Measurements from ENCODE around the gene IFNA5. TPM values are rescaled to one million over a fixed set of nuclear protein-coding genes. Genes with fewer than 3 reads are reported as not detected.

IFNA5 gene
- total and polyA plus RNA-seq, 2 of the 8 experiments (the other 6 are each of a cell fraction or from before 2014, with no cell fraction given): not detected

DNA sequence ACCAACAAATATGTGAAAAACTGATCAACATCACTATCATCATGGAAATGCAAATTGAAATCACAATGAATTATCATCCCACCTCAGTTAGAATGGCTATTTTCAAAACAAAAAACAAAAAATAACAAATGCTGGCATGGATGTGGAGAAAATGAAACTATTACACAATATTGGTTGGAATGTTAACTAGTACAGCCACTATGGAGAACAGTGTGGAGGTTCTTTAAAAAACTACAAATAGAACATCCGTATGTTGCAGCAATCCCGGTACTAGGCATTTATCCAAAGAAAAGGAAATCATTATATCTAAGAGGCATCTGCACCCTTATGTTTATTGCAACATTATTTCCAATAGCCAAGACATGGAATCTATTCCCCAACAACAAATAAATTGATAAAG lies 9.0 kb upstream of the IFNA5 start:
- Histone ChIP-seq H3K79me1 (ENCODE audit: low read depth, low read length) (no peaks in the 10 kb centered on the region), H4K20me1 (replicated peaks in 1 of 2; ENCODE audit: control insufficient read depth in 1 of 2, insufficient read depth in 2 of 2, low read length in 2 of 2) (no peaks in the 10 kb centered on the region), H3K27me3 (replicated peaks in 1 of 4; ENCODE audit: control insufficient read depth in 3 of 4, extremely low read depth in 1 of 4, insufficient read depth in 3 of 4, low read length in 3 of 4) (no peaks in the 10 kb centered on the region), H3K36me3 (ENCODE audit: control insufficient read depth in 2 of 4, insufficient read depth in 4 of 4, low read length in 3 of 4) (no peaks in the 10 kb centered on the region), H3K56ac (replicated peaks; ENCODE audit: insufficient read length, low read depth, low read length) (no peak overlapping the region), H2BK15ac (ENCODE audit: low read length) (no peak overlapping the region), H3K79me2 (ENCODE audit: control insufficient read depth in 1 of 2, insufficient read depth in 2 of 2, low read length in 2 of 2) (no peaks in the 10 kb centered on the region), H3K4me2 (ENCODE audit: insufficient read depth in 1 of 2, low read depth in 2 of 2, low read length in 2 of 2) (no peak overlapping the region), H3K18ac (ENCODE audit: extremely low read depth, low read length) (no peak overlapping the region), H4K8ac (ENCODE audit: extremely low read depth, insufficient read depth, low read length) (no peak overlapping the region), H3K4me3 (ENCODE audit: extremely low read depth in 1 of 4, insufficient read depth in 2 of 4, low read depth in 3 of 4, low read length in 4 of 4) (no peak overlapping the region), H3K14ac (ENCODE audit: insufficient read length) (no peak overlapping the region), H2BK20ac (ENCODE audit: low read length) (no peak overlapping the region), H3K4me1 (replicated peaks in 1 of 4; ENCODE audit: control insufficient read depth in 3 of 4, insufficient read depth in 4 of 4, low read length in 3 of 4) (no peaks in the 10 kb centered on the region), H3K23ac (ENCODE audit: insufficient read length) (no peak overlapping the region), H4K5ac (ENCODE audit: insufficient read length, low read depth, low read length) (no peak overlapping the region), H2AK5ac (ENCODE audit: low read depth, low read length) (no peak overlapping the region), H3K9ac (replicated peaks in 1 of 4; ENCODE audit: extremely low read depth in 1 of 4, low read depth in 3 of 4, low read length in 3 of 4) (no peak overlapping the region), H3K4ac (replicated peaks; ENCODE audit: insufficient read length, low read depth, low read length) (no peak overlapping the region), H3K9me3 (ENCODE audit: insufficient read depth in 2 of 2, low read depth in 1 of 2, low read length in 1 of 2) (no peaks in the 10 kb centered on the region; a peak in 1 of 4 replicates), H4K91ac (replicated peaks; ENCODE audit: insufficient read length, low read length) (no peak overlapping the region), H2BK5ac (ENCODE audit: low read depth, low read length) (no peak overlapping the region), H2BK12ac (ENCODE audit: low read depth, low read length) (no peak overlapping the region), H3K27ac (ENCODE audit: low read depth, low read length) (no peak overlapping the region), H2BK120ac (replicated peaks; ENCODE audit: low read depth, low read length) (no peak overlapping the region), H2AFZ (ENCODE audit: low read length) (no peak overlapping the region), H3K23me2 (ENCODE audit: low read depth, low read length) (no peaks in the 10 kb centered on the region)
- POLR2A ChIA-PET (ENCODE audit: partially characterized antibody): no interaction called here
- CTCF ChIA-PET (ENCODE audit: partially characterized antibody): interaction anchor here (1.5 to 1.9 kb wide), 2 partner anchors 9 to 61 kb away, joined by 7 to 10 read pairs; no protein-coding TSS in a partner anchor
- DNase-seq (ENCODE audit: low read depth in 1 of 2, low spot score in 2 of 2) (no peak), FAIRE-seq (no peak)
- WGBS, 2 experiments (ENCODE audit: extremely low coverage in 1 of 2, insufficient coverage in 1 of 2, insufficient read length in 1 of 2, insufficient replicate concordance in 2 of 2, low coverage in 1 of 2, low lambda C conversion rate in 2 of 2, missing lambda C conversion rate in 1 of 2): 91% methylated on average over 2 of the region's 2 CpGs; no CpG with 5 or more reads in 1 of the 2 experiments
- TF ChIP-seq TCF12 (IDR thresholded peaks at IDR 0.05; ENCODE audit: low read depth, low read length) (no peak), YY1 (IDR thresholded peaks at IDR 0.05; ENCODE audit: low read depth, low read length) (no peak), GTF2F1 (IDR thresholded peaks at IDR 0.05; ENCODE audit: borderline replicate concordance, low read depth, low read length) (no peak), SP1 (IDR thresholded peaks at IDR 0.05; ENCODE audit: low read depth, low read length) (no peak), SIX5 (IDR thresholded peaks at IDR 0.05; ENCODE audit: low read depth, low read length) (no peak), HDAC2 (IDR thresholded peaks at IDR 0.05; ENCODE audit: borderline replicate concordance in 1 of 2, low read depth in 2 of 2, low read length in 2 of 2) (no peak), FOSL1 (IDR thresholded peaks at IDR 0.05; ENCODE audit: insufficient read depth, low read depth, low read length) (no peak), TAF7 (optimal IDR thresholded peaks at IDR 0.05; ENCODE audit: borderline replicate concordance, low read depth, low read length) (no peak)
